Stimulated activated CD4-positive, alpha-beta T cell treated with anti-CD3 and anti-CD28 coated beads, Interleukin-15, amount 100 ng/mL, for 48 hours (primary cell): ENCODE results near the gene DENND2A.
"Not testable (repeated sequence)": the region's sequence is repeated elsewhere in the genome, so short reads cannot be mapped to it uniquely, and the experiment has no call there.

Experiments
- DNase-seq, 2 donors: peaks; one replicate each; pipeline ENCODE4 v3.0.0-alpha.2; 2020; ENCODE audit warnings: low read depth in 2 of 2

Gene DENND2A

GRCh38 chr7:140591180-140591902, 49.3 kb downstream of the DENND2A start:
- no peak for DNase-seq

GRCh38 chr7:140587243-140587642, 53.4 kb downstream of the DENND2A start:
- no peak for DNase-seq

- DNase-seq, result no peak
Observed at GRCh38 chr7:140586516-140586915, 54.1 kb downstream of the DENND2A start.

- DNase-seq, result no peak
Observed at GRCh38 chr7:140585333-140585732, 55.3 kb downstream of the DENND2A start.

GRCh38 chr7:140584195-140584851, 56.3 kb downstream of the DENND2A start:
- no peak for DNase-seq

DNA sequence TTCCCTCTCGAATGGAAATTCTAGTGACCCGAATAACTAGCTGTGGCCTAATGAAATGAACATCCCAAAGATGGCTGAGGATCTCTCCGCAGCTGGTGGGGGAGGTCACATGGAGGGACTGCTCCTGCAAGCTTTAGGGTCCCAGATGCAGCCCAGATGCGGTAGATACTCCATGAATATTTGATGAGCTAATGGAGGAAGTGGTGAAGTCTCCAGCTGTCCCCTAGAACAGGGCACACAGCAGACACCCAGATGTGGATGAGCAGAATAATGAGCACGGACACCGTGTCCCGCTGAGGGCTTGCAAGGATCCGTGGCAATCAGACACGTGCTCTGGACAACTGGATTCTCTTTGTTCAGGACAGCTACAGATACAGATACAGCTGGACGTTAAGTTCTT, 59.2 kb downstream of the DENND2A start:
- DNase-seq, result no peak

- DNase-seq, result no peak
Observed at GRCh38 chr7:140577651-140578050, 63.0 kb downstream of the DENND2A start.

GRCh38 chr7:140576589-140576988, 64.0 kb downstream of the DENND2A start:
- DNase-seq, result no peak

- DNase-seq, result no peak
Observed at GRCh38 chr7:140571538-140572122, 69.0 kb downstream of the DENND2A start.

- no peak for DNase-seq
Observed at GRCh38 chr7:140570120-140570519, 70.5 kb downstream of the DENND2A start.

DNA sequence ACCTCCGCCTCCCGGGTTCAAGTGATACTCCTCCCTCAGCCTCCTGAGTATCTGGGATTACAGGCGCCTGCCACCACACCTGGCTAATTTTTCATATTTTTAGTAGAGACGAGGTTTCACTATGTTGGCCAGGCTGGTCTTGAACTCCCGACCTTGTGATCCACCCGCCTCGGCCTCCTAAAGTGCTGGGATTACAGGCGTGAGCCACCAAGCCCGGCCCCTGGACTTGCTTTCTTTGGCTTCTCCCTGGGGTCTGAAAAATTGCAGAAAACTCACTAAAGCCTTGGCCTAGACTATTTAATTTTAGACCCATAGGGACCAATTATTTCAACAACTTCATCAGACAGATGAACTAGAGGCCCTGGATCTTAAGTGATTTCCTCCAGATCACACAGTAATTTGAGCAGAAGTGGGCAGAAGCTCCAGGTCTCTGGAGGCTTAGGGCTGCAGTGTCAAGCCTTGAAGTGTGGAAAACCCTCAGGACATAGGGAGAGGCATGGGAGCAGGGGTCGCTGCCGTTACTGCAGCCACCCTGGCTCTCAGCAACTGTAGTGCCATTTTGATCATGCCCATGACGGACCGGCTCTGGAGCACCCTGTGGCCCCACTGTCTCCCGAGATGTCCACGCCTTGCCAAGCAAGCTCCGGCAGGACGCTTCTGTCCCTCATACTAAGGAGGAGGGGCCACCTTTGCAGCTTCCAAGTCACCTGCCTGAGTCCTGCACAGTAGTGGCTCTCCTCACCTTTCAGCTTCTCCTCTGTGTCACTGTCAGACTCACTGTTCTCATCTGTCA, 72.4 kb downstream of the DENND2A start:
- no peak for DNase-seq

DNA sequence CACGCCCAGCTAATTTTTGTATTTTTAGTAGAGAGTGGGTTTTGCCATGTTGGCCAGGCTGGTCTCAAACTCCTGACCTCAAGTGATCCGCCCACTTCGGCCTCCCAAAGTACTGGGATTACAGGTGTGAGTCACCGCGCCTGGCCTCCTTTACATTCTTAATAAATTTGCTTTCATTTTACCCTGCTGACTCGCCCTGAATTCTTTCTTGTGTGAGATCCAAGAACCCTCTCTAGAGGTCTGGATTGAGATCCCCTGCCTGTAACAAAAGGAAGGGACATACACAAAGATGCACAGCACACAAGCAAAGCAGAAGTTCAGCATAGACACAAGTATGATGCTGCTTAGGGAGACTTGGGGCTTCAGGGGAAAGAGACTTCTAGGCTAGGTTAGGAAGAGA, 74.4 kb downstream of the DENND2A start:
- not testable (repeated sequence) for DNase-seq

DNA sequence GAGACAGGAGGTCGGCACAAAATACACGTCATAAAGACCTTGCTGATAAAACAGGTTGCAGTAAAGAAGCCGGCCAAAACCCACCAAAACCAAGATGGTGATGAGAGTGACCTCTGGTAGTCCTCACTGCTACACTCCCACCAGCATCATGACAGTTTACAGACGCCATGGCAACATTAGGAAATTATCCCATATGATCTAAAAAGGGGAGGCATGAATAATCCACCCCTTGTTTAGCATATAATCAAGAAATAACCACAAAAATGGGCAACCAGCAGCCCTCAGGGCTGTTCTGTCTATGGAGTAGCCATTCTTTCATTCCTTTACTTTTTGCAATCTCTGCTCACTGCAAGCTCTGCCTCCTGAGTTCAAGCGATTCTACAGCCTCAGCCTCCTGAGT, 74.9 kb downstream of the DENND2A start:
- not testable (repeated sequence) for DNase-seq

- DNase-seq, result no peak
Observed at GRCh38 chr7:140564643-140565042, 76.0 kb downstream of the DENND2A start.

DNA sequence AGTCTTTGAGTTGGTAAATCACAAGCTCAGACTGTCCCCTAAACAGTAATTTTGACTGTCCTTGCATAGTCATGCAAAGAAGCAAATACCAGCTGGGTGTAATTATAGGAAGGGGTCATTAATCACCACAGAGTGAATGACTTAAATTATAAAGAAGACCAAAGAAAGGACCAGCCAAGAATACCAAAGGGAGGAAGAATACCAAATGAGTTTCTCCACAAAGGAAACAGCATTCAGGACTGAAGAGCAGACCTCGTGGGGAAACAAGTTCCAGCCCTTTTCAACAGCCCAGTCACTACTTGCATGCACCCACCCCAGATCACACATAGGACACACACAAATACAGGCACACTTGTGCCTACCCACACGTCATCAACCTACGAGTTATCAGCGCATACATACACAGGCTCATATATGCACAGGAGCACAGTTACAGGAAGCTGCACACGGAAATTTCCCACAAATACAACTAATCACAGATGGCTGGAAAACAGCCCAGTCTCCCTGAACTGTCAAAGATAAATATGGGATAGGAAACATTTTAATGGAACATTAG, 77.6 kb downstream of the DENND2A start:
- no peak for DNase-seq

DNA sequence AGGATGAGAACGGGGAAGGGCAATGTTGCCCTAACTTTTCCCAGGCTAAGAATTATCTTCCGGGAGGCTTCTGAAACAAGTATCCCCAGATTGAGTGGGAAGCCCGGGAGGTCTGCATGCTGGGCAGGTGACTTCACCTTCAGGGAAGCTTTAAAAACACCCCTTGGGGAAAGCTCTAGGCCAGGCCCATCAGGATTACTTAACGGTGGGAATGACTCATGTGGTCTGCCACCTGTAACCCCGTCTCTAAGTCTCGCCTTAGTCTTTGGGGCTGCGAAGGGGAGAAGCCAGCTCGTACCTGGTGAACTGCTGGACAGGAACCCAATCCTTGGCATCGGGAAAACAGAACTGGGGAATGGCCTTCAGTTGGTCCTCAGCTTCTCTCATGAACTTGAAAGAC, 81.2 kb downstream of the DENND2A start:
- no peak for DNase-seq

GRCh38 chr7:140557809-140558518, 82.6 kb downstream of the DENND2A start:
- no peak for DNase-seq

DNA sequence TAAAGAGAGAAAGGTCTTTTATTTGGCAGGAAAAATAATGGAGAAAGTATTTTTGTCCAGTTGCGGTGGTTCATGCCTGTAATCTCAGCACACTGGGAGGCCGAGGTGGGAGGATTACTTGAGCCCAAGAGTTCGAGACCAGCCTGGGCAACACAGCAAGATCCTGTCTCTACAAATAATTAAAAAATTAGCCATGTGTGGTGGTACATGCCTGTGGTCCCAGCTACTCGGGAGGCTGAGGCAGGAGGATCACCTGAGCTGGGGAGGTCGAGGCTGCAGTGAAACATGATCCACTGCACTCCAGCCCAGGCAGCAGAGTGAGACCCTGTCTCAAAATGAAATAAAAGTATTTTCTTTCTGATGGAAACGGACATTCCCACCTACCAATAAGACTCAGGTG, 83.5 kb downstream of the DENND2A start:
- DNase-seq, result no peak

GRCh38 chr7:140553236-140553635, 87.4 kb downstream of the DENND2A start:
- DNase-seq, result not testable (repeated sequence)

- no peak for DNase-seq
Observed at GRCh38 chr7:140552240-140552679, 88.4 kb downstream of the DENND2A start.
